B cell (primary cell): Measurements from ENCODE around the gene SERINC5. TPM values are rescaled to one million over a fixed set of nuclear protein-coding genes. Genes with fewer than 3 reads are reported as not detected.

Experiments used
- ATAC-seq: fragments of 200-7000 bp; cut with Tn5 transposase; one replicate; pipeline ENCODE4 v1.10.0; 2021; ENCODE audit warnings: low read depth, mild to moderate bottlenecking, moderate number of reproducible peaks, moderate library complexity
- CTCF ChIA-PET: fragments of 350-600 bp; sonication (Branson Sonifier 250); formaldehyde crosslinking; loops from one replicate; lab custom pipeline; 2021; ENCODE audit warnings: antibody characterized with exemption, inconsistent platforms; lab: Charles Lee
- POLR2A ChIA-PET: fragments of 350-600 bp; sonication (Branson Sonifier 250); formaldehyde crosslinking; loops from one replicate; lab custom pipeline; 2021; ENCODE audit warnings: antibody characterized with exemption; lab: Charles Lee
- DNase-seq: peaks from one replicate; pipeline ENCODE4 v3.0.0; 2013
- H2AFZ ChIP-seq: 2 replicates; pipeline ENCODE4 v1.6.1; 2012; ENCODE audit warnings: mild to moderate bottlenecking, low read depth, low read length; ENCODE audit not compliant: insufficient read depth, poor library complexity, severe bottlenecking
- H3K27ac ChIP-seq, 2 donors: 1 replicate in 1 of 2; 2 replicates in 1 of 2; pipeline ENCODE4 v1.5.1; 2012 to 2013; ENCODE audit warnings: low read length in 2 of 2, mild to moderate bottlenecking in 2 of 2, moderate library complexity in 1 of 2
- H3K27me3 ChIP-seq, 4 experiments: fragments of 200-600 bp in 1 of 4; sonication (generic) in 1 of 4; replicated peaks in 1 of 4; 1 replicate in 2 of 4; 2 replicates in 2 of 4; pipeline versions ENCODE4 v1.6.1 to v1.7.0; 2013 to 2016; ENCODE audit warnings: low read length in 3 of 4, mild to moderate bottlenecking in 2 of 4, mixed read lengths in 1 of 4, moderate library complexity in 1 of 4; ENCODE audit not compliant: insufficient read depth in 4 of 4, control insufficient read depth in 3 of 4; ENCODE audit errors: control extremely low read depth in 1 of 4
- H3K36me3 ChIP-seq, 2 experiments: replicated peaks in 1 of 2; 1 replicate in 1 of 2; 2 replicates in 1 of 2; pipeline versions ENCODE4 v1.6.1 to v1.7.1; 2013; ENCODE audit warnings: low read length in 1 of 2; ENCODE audit not compliant: insufficient read depth in 2 of 2, control insufficient read depth in 1 of 2; ENCODE audit errors: control extremely low read depth in 1 of 2, extremely low read depth in 1 of 2
- H3K4me1 ChIP-seq, 2 donors: fragments of 200-600 bp in 1 of 2; sonication (generic) in 1 of 2; 1 replicate in 1 of 2; 2 replicates in 1 of 2; pipeline versions ENCODE4 v1.5.1 to v1.6.1; 2013 to 2017; ENCODE audit warnings: low read length in 2 of 2; ENCODE audit not compliant: control insufficient read depth in 2 of 2, insufficient read depth in 2 of 2
- H3K4me2 ChIP-seq: replicated peaks from 2 replicates; pipeline ENCODE3; 2012; ENCODE audit warnings: mild to moderate bottlenecking, low read depth, low read length; ENCODE audit not compliant: poor library complexity, severe bottlenecking
- H3K4me3 ChIP-seq, 5 experiments: fragments of 200-600 bp in 1 of 5; sonication (generic) in 1 of 5; 1 replicate in 3 of 5; 2 replicates in 2 of 5; pipeline versions ENCODE4 v1.5.1 to v1.7.0; 2011 to 2016; ENCODE audit warnings: low read length in 4 of 5, mild to moderate bottlenecking in 4 of 5, low read depth in 2 of 5, control low read depth in 1 of 5, moderate library complexity in 1 of 5; ENCODE audit not compliant: insufficient read depth in 1 of 5; ENCODE audit errors: control extremely low read depth in 1 of 5, extremely low read depth in 1 of 5
- H3K79me2 ChIP-seq: fragments of 200-600 bp; sonication (generic); one replicate; pipeline ENCODE4 v1.6.0; 2016; ENCODE audit warnings: low read length; ENCODE audit not compliant: control insufficient read depth, insufficient read depth
- H3K9ac ChIP-seq: fragments of 200-600 bp; sonication (generic); 2 replicates; pipeline ENCODE4 v1.6.1; 2017; ENCODE audit warnings: mild to moderate bottlenecking, low read length, moderate library complexity
- H3K9me3 ChIP-seq, 3 donors: one replicate each; pipeline versions ENCODE4 v1.6.1 to v1.7.1; 2013; ENCODE audit warnings: low read length in 2 of 3; ENCODE audit not compliant: control insufficient read depth in 2 of 3, insufficient read depth in 1 of 3; ENCODE audit errors: control extremely low read depth in 1 of 3
- H4K20me1 ChIP-seq: 2 replicates; pipeline ENCODE4 v1.6.0; 2012; ENCODE audit warnings: mild to moderate bottlenecking, low read length; ENCODE audit not compliant: insufficient read depth, control insufficient read depth, poor library complexity, severe bottlenecking
- H3K27ac Mint-ChIP-seq: one replicate; pipeline ENCODE4 v1.8.0; 2021; ENCODE audit warnings: mixed read lengths
- H3K27me3 Mint-ChIP-seq: one replicate; pipeline ENCODE4 v1.8.0; 2021; ENCODE audit warnings: mixed read lengths
- H3K4me1 Mint-ChIP-seq: one replicate; pipeline ENCODE4 v1.8.0; 2021; ENCODE audit warnings: mixed read lengths
- H3K4me3 Mint-ChIP-seq: one replicate; pipeline ENCODE4 v1.8.0; 2021; ENCODE audit warnings: mixed read lengths
- H3K9me3 Mint-ChIP-seq: one replicate; pipeline ENCODE4 v1.8.0; 2022; ENCODE audit warnings: mixed read lengths; ENCODE audit not compliant: insufficient read depth
- CTCF ChIP-seq: fragments of 200-600 bp; IDR thresholded peaks from one replicate; pipeline ENCODE4 v1.8.0; 2022; ENCODE audit warnings: antibody characterized with exemption, mild to moderate bottlenecking
- EZH2 ChIP-seq: IDR thresholded peaks from 2 replicates; pipeline ENCODE4 v1.6.1; 2012; ENCODE audit warnings: borderline replicate concordance, low read depth, mild to moderate bottlenecking, moderate library complexity, low read length; ENCODE audit not compliant: insufficient read depth, poor library complexity, severe bottlenecking
- WGBS: methylation state at CpG from one replicate; pipeline ENCODE4 v1.1.5; 2013; ENCODE audit warnings: missing lambda C conversion rate; ENCODE audit not compliant: insufficient coverage; 5-methylcytosine and 5-hydroxymethylcytosine counted together
- intact Hi-C: fragments of 100-400 bp; cut with micrococcal nuclease; formaldehyde crosslinking; loops from one replicate; pipeline ENCODE4 v1.10.0; 2022
- polyA plus RNA-seq: library from polyadenylated mRNA; depleted of rRNA; stranded (reverse); fragments of >200 nt; gene quantifications from 2 replicates; pipeline ENCODE4 v1.2.3, GENCODE V29; 2012
- total RNA-seq, 2 donors: library from RNA; stranded (reverse); fragments of 120-200 nt in 1 of 2; gene quantifications; 1 replicate in 1 of 2; 2 replicates in 1 of 2; pipeline versions ENCODE4 v1.2.3 to v1.2.4, GENCODE V29; 2013 to 2022

The SERINC5 gene
- total and polyA plus RNA-seq, 2 donors (not counting 1 experiment from before 2014, with no cell fraction given), result 2.4 to 9.5 TPM

DNA sequence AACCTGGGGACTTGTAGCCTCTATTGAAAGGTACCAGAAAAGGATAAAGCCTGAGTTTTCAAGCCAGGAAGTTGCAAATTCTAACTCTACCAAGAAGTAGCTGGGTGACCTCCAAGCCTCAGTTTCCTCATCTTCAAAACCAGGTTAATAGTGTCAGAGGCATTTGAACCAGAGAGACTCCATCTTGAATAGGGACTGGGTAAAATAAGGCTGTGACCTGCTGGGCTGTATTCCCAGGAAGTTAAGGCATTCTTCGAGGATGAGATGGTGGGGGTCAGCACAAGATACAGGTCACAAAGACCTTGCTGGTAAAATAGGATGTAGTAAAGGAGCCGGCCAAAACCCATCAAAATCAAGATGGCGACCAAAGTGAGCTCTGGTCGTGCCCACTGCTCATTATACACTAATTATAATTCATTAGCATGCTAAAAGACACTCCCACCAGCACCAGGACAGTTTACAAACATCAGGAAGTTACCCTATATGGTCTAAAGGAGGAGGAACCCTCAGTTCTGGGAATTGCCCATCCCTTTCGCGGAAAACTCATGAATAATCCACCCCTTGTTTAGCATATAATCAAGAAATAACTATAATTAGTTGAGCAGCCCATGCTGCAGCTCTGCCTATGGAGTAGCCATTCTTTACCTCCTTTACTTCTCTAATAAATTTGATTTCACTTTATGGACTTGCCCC is 3.8 kb upstream of the SERINC5 start:
- no CpG with 5 or more reads among the region's 6 CpGs for WGBS
- intact Hi-C loops, result loop anchor here (5.0 to 10.0 kb wide), 4 partner anchors 75 to 1897 kb away; partner anchors contain the start of genes ARSB and SCAMP1

More for the DNA sequence above, 3.8 kb upstream of the SERINC5 start:
- Histone ChIP-seq H3K9ac (no peak overlapping the region), H3K9me3 (peaks cover 0 to 6% (median 0%) of the 10 kb centered on the region in 3 donors), H2AFZ (no peak overlapping the region), H3K79me2 (peaks cover 9% of the 10 kb centered on the region), H4K20me1 (no peaks in the 10 kb centered on the region), H3K4me3 (no peak overlapping the region), H3K27me3 (no peaks in the 10 kb centered on the region), H3K36me3 (no peaks in the 10 kb centered on the region), H3K27ac (no peak overlapping the region), H3K4me2 (no peak overlapping the region), H3K4me1 (peaks cover 4 to 19% of the 10 kb centered on the region in 2 donors)
- ATAC-seq (no peak), DNase-seq (no peak)
- H3K4me1 Mint-ChIP-seq, result peaks cover 17% of the 10 kb centered on the region
- no peak overlapping the region for H3K4me3 Mint-ChIP-seq
- CTCF ChIA-PET, result no interaction called here
- H3K9me3 Mint-ChIP-seq, result no peaks in the 10 kb centered on the region
- TF ChIP-seq EZH2 (no peak), CTCF (no peak)
- H3K27ac Mint-ChIP-seq, result no peak overlapping the region
- POLR2A ChIA-PET, result no interaction called here
- no peaks in the 10 kb centered on the region for H3K27me3 Mint-ChIP-seq
